ENCODE data around the gene ANTXRL. TPM values are rescaled to one million over a fixed set of nuclear protein-coding genes. Genes with fewer than 3 reads are reported as not detected.
A peak's percentile ranks its signal among the peaks of the same experiment; 100 is the strongest.
"Not testable (repeated sequence)": the region's sequence is repeated elsewhere in the genome, so short reads cannot be mapped to it uniquely, and the experiment has no call there.

Gene ANTXRL
- total RNA-seq, 1 donor from 2014 or later = not detected

DNA sequence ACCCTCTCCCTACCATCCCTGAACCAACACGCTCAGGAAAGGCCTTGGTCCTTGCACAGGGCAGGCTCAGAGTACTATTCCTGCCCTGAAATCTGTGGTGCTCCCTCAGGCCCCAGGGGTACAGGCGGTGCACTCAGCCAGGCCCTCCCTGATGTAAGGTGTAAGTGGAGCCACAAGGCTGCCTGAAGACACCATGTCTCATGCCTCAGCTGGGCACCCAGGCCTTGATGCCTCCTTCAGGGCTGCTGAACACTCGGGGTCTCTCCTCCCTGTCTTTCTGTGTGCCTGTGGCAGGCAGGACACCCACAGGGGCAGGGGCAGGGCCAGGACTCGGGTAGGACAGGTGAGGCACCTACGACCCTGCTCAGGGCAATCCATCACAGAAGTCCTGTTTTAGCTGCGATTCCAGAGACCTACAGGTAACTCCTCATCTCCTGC lies 22.9 kb upstream of the ANTXRL start:
- H3K4me3 Mint-ChIP-seq = no peak overlapping the region
- intact Hi-C loops (cut with micrococcal nuclease) = no loop called here
- no peaks in the 10 kb centered on the region for H3K27me3 Mint-ChIP-seq (ENCODE audit: insufficient read depth)
- no peaks in the 10 kb centered on the region for H3K9me3 Mint-ChIP-seq
- H3K36me3 Mint-ChIP-seq (ENCODE audit: low read depth) = peaks cover 16% of the 10 kb centered on the region
- H3K27ac Mint-ChIP-seq = no peak overlapping the region
- no peak for DNase-seq (ENCODE audit: low spot score)
- peaks cover 6% of the 10 kb centered on the region for H3K4me1 Mint-ChIP-seq (ENCODE audit: low read depth)

DNA sequence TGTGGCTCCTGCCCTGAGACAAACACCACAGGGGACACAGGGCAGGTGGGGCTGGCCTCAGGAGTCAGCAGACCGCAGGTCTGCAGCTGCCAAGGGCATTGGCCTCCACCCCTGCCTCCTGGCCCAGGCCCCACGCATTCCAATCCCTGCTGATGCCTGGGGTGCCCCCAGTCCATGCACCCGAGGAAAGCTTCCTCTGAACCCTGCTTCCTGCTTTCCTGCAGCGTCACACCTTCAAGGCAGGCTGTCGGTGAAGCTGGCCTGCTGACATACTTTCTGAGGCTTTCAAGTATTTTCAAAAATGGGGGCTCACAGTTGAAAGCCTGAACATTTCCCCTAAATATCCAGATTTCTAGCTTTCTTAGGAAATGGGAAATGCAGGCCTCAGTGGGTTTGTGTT lies 22.5 kb upstream of the ANTXRL start:
- peaks cover 15% of the 10 kb centered on the region for H3K36me3 Mint-ChIP-seq (ENCODE audit: low read depth)
- intact Hi-C loops (cut with micrococcal nuclease) = no loop called here
- H3K4me1 Mint-ChIP-seq (ENCODE audit: low read depth) = peaks cover 6% of the 10 kb centered on the region
- no peaks in the 10 kb centered on the region for H3K27me3 Mint-ChIP-seq (ENCODE audit: insufficient read depth)
- no peak overlapping the region for H3K4me3 Mint-ChIP-seq
- no peak overlapping the region for H3K27ac Mint-ChIP-seq
- H3K9me3 Mint-ChIP-seq = no peaks in the 10 kb centered on the region
- no peak for DNase-seq (ENCODE audit: low spot score)

DNA sequence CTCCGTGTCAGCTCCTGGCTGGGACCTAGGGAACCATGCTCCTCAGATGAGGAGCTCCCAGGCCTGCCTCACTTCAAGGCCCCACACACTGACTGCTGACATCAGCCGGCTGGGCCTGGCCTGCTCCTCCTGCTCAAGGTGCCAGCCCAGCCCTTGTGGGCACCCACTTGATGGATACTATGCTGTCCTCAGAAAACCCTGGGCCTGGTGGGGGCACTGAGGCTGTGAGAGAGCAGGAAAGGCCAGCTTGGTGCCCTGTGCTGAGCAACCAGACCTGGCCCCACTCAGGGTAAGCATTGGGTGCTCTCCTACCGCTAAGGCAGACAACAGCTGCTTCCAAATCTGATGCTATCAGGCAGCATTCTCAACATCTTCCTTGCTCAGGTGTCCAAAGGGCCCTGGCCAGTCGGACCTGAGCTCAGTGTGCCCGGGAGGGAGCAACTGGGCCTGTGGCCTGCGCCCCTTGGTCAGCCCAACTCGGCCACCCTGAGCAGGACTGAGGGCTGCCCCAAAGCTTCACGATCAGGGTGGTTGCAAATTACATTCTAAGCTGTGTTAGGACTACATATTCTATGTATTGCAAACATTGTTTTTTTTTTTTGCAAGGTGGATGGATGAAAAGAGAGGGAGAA lies 21.9 kb upstream of the ANTXRL start:
- intact Hi-C loops (cut with micrococcal nuclease) = loop anchor here (5.0 kb wide), 1 partner anchor 243 kb away; no protein-coding TSS in a partner anchor
- peaks cover 6% of the 10 kb centered on the region for H3K4me1 Mint-ChIP-seq (ENCODE audit: low read depth)

DNA sequence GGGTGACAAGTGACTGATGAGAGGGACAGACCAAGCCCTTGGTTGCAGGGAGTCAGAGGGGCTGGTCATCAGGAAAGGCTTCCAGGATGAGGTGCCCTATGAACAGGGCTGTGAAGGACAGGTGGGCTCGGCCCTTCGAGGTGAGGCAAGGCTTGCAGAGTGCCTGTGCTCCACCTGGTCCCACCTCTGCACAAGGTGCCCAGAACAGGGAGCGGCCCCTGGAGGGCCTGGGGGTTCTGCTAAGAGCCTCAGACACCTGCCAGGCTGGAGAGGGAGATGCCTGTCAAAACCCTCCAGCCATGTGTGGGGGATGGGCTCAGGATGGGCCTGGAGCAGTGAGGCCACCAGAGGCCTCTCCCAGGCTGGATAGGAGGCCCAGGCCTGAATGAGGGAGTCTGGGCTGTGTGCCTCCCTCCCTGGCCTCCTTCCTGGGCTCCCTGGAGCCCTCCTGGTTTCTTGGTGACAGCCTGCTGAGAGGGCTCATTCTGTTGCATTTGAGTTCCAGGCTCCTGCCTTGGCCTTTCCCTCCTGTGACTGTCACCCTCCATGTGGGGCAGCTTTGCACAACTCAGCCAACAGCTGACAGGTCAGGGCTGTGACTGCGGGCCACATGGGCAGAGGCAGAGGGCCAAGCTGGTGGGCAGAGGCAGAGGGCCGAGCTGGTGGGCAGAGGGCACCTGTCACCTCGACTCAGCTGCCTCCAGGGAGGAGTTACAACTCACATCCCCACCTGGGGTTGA lies 21.1 kb upstream of the ANTXRL start:
- DNase-seq (ENCODE audit: low spot score); H3K4me3 Mint-ChIP-seq; H3K4me1 Mint-ChIP-seq (ENCODE audit: low read depth); H3K27me3 Mint-ChIP-seq (ENCODE audit: insufficient read depth); H3K9me3 Mint-ChIP-seq: not testable (repeated sequence)
- intact Hi-C loops (cut with micrococcal nuclease) = loop anchor here (5.0 kb wide), 1 partner anchor 243 kb away; no protein-coding TSS in a partner anchor
- H3K27ac Mint-ChIP-seq = peak overlapping the region; percentile 63
- H3K36me3 Mint-ChIP-seq (ENCODE audit: low read depth) = peaks cover 11% of the 10 kb centered on the region

More for the DNA sequence above, 21.9 kb upstream of the ANTXRL start:
- DNase-seq (ENCODE audit: low spot score) = no peak
- no peaks in the 10 kb centered on the region for H3K9me3 Mint-ChIP-seq
- H3K36me3 Mint-ChIP-seq (ENCODE audit: low read depth) = peaks cover 15% of the 10 kb centered on the region
- no peak overlapping the region for H3K27ac Mint-ChIP-seq
- H3K27me3 Mint-ChIP-seq (ENCODE audit: insufficient read depth) = no peaks in the 10 kb centered on the region
- no peak overlapping the region for H3K4me3 Mint-ChIP-seq

DNA sequence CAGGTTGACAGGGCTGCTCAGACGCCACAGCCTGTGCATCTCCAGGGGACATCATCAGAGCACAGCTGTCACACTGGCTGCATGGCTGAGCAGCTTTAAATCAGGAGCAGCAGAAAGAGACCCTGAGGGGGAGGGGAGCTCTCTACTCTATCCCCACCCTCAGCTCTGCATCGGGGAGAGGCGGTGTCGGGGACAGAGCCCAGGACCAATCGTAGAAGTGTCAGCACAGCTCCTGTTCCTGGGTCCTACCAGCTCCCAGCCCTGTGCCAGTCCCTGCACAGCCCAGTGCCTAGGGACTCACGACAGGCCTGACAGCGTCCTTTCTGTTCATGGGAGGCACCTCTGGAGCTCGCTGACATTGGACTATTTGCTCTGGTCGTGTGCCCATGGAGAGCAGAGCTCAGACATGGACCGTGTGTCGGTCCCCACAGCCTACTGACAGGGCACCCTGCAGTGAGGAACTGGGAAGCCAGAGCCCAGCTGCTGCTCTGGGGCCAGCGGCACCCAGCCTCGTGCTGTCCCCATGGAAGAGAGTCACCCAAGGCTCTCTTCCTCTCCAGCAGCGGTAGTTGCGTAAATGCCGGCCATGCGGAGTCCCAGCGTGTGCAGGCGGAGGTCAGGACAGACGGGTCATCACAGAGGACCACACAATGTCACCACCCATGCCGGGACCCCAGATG lies 20.4 kb upstream of the ANTXRL start:
- H3K4me3 Mint-ChIP-seq = no peak overlapping the region
- peaks cover 12% of the 10 kb centered on the region for H3K4me1 Mint-ChIP-seq (ENCODE audit: low read depth)
- no peaks in the 10 kb centered on the region for H3K9me3 Mint-ChIP-seq
- DNase-seq (ENCODE audit: low spot score) = no peak
- peaks cover 7% of the 10 kb centered on the region for H3K36me3 Mint-ChIP-seq (ENCODE audit: low read depth)
- peak overlapping the region; percentile 63 for H3K27ac Mint-ChIP-seq
- intact Hi-C loops (cut with micrococcal nuclease) = loop anchor here (5.0 kb wide), 1 partner anchor 244 kb away; no protein-coding TSS in a partner anchor
- H3K27me3 Mint-ChIP-seq (ENCODE audit: insufficient read depth) = no peaks in the 10 kb centered on the region

DNA sequence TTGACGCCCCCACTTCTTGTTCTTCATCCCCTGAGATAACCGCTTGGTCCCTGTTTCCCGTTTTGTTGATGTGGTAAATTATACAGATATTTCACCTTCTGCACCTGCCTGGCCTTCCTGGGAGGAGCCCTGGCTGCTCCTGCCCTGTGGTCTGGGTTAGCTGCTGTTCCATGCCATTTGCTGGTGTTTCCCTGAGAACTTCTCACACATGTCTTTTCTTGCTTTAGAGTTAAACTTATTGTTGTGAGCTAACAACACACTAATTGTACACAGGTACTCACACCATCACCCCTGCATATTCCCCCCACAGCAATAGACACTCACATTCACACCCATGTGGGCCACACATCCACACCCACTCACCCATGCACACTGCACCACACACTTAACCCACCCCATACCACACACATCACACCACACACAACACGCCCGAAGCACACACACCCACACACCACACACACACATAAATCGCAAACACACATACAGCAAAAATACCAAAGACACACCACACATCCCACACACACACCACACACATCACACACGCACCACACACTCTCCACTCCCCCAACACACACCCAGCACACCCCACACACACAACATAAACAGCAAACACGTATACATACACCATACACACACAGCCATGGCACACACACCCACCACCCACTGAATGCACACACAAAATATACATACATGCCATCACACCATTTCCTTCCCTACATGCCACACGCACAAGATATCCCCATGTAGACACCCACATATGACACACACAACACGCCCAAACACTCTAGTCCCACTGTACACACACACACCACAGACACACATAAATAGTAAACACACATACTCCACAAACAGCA lies 19.4 kb upstream of the ANTXRL start:
- DNase-seq (ENCODE audit: low spot score) = no peak
- Mint-ChIP-seq H3K9me3 (no peaks in the 10 kb centered on the region), H3K4me1 (ENCODE audit: low read depth) (peaks cover 19% of the 10 kb centered on the region), H3K36me3 (ENCODE audit: low read depth) (peaks cover 5% of the 10 kb centered on the region), H3K27me3 (ENCODE audit: insufficient read depth) (no peaks in the 10 kb centered on the region), H3K4me3 (no peak overlapping the region), H3K27ac (no peak overlapping the region)
- intact Hi-C loops (cut with micrococcal nuclease) = loop anchor here (5.0 kb wide), 1 partner anchor 245 kb away; no protein-coding TSS in a partner anchor

DNA sequence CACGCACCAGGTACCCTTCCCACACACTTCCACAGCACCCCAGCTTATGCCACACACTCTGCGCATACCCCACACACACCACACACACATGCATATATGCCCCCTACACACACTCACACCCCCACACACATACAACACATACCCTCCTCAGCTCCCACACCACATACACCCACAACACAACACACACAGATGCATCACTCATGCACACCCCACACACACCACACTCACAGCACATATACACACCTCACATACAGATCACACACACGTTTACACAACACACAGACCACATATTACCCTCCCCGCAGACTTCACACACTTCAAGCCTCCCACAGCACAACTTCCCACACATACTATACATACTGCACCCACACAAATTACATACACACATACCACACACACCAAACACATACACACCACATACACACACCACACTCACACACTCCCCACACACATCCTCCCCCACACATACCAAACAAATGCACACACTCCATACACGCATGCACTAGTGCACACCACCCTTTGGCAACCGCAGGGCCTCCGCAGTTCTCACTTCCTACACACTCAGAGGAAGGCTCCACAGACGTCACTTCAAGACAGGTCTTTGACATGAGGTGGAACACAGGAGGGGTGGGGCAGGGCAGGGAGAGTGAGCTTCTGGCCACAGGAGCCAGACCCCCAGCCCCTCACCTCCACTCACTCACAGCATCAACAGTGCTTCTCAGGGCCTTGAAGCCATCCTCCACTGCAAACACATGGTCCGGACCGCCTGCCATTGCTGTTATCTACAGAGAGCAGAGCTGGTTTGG lies 18.5 kb upstream of the ANTXRL start:
- no peaks in the 10 kb centered on the region for H3K27me3 Mint-ChIP-seq (ENCODE audit: insufficient read depth)
- H3K4me3 Mint-ChIP-seq = no peak overlapping the region
- DNase-seq (ENCODE audit: low spot score) = peak; percentile 34
- peaks cover 5% of the 10 kb centered on the region for H3K36me3 Mint-ChIP-seq (ENCODE audit: low read depth)
- H3K4me1 Mint-ChIP-seq (ENCODE audit: low read depth) = peaks cover 26% of the 10 kb centered on the region
- intact Hi-C loops (cut with micrococcal nuclease) = loop anchor here (1.0 to 5.0 kb wide), 2 partner anchors 16 to 246 kb away; no protein-coding TSS in a partner anchor
- no peak overlapping the region for H3K27ac Mint-ChIP-seq
- no peaks in the 10 kb centered on the region for H3K9me3 Mint-ChIP-seq

DNA sequence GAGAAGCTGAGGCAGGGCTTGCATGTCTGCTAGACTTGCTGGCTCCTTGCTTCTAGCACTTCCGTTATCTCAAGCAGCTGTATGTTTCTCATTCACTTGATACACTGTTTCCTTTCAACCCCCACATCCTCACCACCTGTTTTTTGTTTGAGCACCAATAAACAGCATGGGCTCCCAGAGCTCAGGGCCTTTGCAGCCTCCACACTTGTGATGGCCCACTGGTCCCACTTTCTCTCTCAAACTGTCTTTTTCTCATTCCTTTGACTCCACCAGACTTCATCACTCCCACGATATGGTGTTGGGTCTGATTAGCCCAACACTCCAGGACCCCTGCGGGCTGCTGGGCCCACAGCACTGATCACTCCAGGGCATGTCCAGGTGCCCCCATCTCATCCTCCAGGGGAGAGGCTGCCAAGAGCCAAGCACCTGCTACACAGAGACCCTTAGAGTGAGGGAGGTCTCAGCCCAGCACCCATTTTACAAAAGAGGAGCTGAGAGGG lies 17.2 kb upstream of the ANTXRL start:
- H3K4me1 Mint-ChIP-seq (ENCODE audit: low read depth) = peaks cover 26% of the 10 kb centered on the region

DNA sequence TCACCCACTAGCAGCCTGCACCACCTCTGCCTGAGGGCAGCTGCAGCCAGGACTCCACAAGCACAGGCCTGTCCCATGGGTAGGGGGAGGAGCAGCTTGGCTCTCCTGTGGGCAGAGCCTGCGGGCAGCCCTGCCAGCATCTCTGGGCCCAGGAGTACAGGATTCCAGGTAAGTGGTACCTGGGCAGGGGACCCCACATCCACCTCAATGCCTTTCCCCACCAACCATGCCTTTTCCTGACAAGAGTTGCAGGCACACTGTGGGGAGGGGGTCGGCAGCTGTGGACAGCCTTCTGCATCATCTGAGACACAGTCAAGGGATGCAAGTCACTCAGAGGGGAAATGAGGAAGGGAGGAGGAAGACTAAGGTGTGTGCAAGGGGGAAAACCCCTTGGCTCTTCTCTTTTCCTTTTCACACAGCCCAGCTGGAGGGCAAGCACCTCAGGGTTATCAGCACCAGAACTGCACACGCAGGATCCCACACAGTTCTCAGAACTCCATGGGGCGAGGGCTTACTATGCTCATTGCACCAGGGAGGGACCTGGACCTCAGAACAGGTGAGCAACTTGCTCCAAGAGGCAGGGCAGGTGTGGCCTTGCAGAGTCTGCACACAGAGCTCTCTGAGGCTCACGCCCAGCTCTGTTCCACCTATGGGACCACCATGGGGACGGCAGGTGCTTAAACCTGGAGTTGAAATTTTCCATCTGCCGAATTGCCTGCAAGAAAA lies 16.5 kb upstream of the ANTXRL start:
- Mint-ChIP-seq H3K27me3 (ENCODE audit: insufficient read depth) (no peaks in the 10 kb centered on the region), H3K4me3 (no peak overlapping the region), H3K27ac (no peak overlapping the region), H3K4me1 (ENCODE audit: low read depth) (peaks cover 22% of the 10 kb centered on the region), H3K9me3 (no peaks in the 10 kb centered on the region), H3K36me3 (ENCODE audit: low read depth) (peaks cover 3% of the 10 kb centered on the region)
- intact Hi-C loops (cut with micrococcal nuclease) = no loop called here
- DNase-seq (ENCODE audit: low spot score) = no peak

More for the DNA sequence above, 17.2 kb upstream of the ANTXRL start:
- intact Hi-C loops (cut with micrococcal nuclease) = loop anchor here (5.0 kb wide), 1 partner anchor 247 kb away; no protein-coding TSS in a partner anchor
- DNase-seq (ENCODE audit: low spot score) = peak; percentile 40
- not testable (repeated sequence) for H3K27me3 Mint-ChIP-seq (ENCODE audit: insufficient read depth); H3K27ac Mint-ChIP-seq; H3K36me3 Mint-ChIP-seq (ENCODE audit: low read depth); H3K4me3 Mint-ChIP-seq; H3K9me3 Mint-ChIP-seq

DNA sequence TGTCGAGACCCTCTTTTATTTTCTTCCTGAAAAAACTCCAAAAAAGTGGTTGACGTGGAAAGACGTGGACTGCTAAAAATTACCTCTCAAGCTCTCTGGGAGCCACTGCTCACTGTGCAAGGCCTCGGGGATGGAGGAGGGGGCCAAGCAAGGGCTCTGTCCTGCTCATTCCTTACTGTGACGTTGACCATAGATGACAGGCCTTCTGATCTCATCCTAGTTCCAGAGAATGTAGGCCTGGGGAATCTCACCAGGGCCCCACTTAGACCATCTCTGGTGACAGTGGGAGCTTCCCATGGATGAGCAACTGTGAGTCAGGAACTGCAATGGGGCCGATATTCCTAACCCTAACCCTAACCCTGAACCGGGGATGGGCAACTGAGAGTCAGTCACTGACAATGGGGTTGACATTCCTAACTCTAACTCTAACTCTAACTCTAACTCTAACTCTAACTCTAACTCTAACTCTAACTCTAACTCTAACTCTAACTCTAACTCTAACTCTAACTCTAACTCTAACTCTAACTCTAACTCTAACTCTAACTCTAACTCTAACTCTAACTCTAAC lies 15.8 kb upstream of the ANTXRL start:
- H3K36me3 Mint-ChIP-seq (ENCODE audit: low read depth); DNase-seq (ENCODE audit: low spot score); H3K9me3 Mint-ChIP-seq; intact Hi-C loops (cut with micrococcal nuclease); H3K4me3 Mint-ChIP-seq; H3K27ac Mint-ChIP-seq; H3K27me3 Mint-ChIP-seq (ENCODE audit: insufficient read depth): not testable (repeated sequence)
- peaks cover 20% of the 10 kb centered on the region for H3K4me1 Mint-ChIP-seq (ENCODE audit: low read depth)

Measured in activated T-helper 1 cell treated with anti-CD3 and anti-CD28 coated beads, Interleukin-12 subunit alpha, Interleukin-12 subunit beta, Interleukin-2, Interleukin-4 antibody, amounts not matched to agents 30 ng/mL and 10 ng/mL and 1 ng/mL, durations not matched to agents 14 hours and 24 hours and 36 hours (primary cell).